Measurements from ENCODE around the gene STK36. TPM values are rescaled to one million over a fixed set of nuclear protein-coding genes. Genes with fewer than 3 reads are reported as not detected.

Gene STK36
- total RNA-seq, 1 donor from 2014 or later = 20.9 TPM

Other genes with a start within 250 kb of the STK36 start
- gene USP37, start 103.7 kb upstream of the STK36 start, total RNA-seq = 38.7 TPM
- 39.6 TPM for gene CNOT9, start 103.2 kb upstream of the STK36 start, total RNA-seq
- 0.31 TPM for gene PLCD4, start 64.2 kb upstream of the STK36 start, total RNA-seq
- 11.9 TPM for gene ZNF142, start 12.5 kb upstream of the STK36 start, total RNA-seq
- gene BCS1L, start 12.4 kb upstream of the STK36 start, total RNA-seq = 23.4 TPM
- gene RNF25, start 84 bp upstream of the STK36 start, total RNA-seq = 18.1 TPM
- gene TTLL4, start 38.7 kb downstream of the STK36 start, total RNA-seq = 6.7 TPM
- 2.8 TPM for gene CYP27A1, start 110.1 kb downstream of the STK36 start, total RNA-seq
- gene PRKAG3, start 159.7 kb downstream of the STK36 start, total RNA-seq = not detected
- not detected for gene WNT6, start 187.7 kb downstream of the STK36 start, total RNA-seq
- not detected for gene WNT10A, start 208.8 kb downstream of the STK36 start, total RNA-seq